ENCODE results near the gene NKX3-2.

Gene NKX3-2

GRCh38 chr4:13504374-13504773 is 39.9 kb downstream of the NKX3-2 start:
- no peak for DNase-seq (ENCODE audit: low read depth in 2 of 2)

GRCh38 chr4:13498469-13498868 is 45.8 kb downstream of the NKX3-2 start:
- DNase-seq (ENCODE audit: low read depth in 2 of 2) = no peak

- no peak for DNase-seq (ENCODE audit: low read depth in 2 of 2)
Measured at GRCh38 chr4:13496605-13497004, 47.7 kb downstream of the NKX3-2 start.

- DNase-seq (ENCODE audit: low read depth in 2 of 2) = no peak
Measured at GRCh38 chr4:13495753-13496152, 48.6 kb downstream of the NKX3-2 start.

GRCh38 chr4:13493793-13494192 is 50.5 kb downstream of the NKX3-2 start:
- DNase-seq (ENCODE audit: low read depth in 2 of 2) = no peak

- no peak for DNase-seq (ENCODE audit: low read depth in 2 of 2)
Measured at GRCh38 chr4:13492747-13493146, 51.6 kb downstream of the NKX3-2 start.
